ENCODE data around the gene SEMA3B.
"Not testable (repeated sequence)": the region's sequence is repeated elsewhere in the genome, so short reads cannot be mapped to it uniquely, and the experiment has no call there.

Gene SEMA3B

DNA sequence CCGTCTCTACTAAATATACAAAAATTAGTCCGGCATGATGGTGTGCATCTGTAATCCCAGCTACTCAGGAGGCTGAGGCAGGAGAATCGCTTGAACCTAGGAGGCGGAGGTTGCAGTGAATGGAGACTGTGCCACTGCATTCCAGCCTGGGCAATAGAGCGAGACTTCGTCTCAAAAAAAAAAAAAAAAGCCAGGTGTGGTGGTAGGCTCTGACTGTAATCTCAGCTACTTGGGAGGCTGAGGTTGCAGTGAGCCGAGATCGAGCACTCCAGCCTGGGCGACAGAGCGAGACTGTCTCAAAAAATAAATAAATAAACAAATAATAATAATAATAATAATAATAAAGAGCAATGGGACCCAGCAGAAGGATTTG lies 3.6 kb downstream of the SEMA3B start:
- H3K4me1 Mint-ChIP-seq = peaks cover 26% of the 10 kb centered on the region
- peaks cover 19% of the 10 kb centered on the region for H3K27me3 Mint-ChIP-seq
- not testable (repeated sequence) for H3K27ac Mint-ChIP-seq, H3K4me3 Mint-ChIP-seq, H3K9me3 Mint-ChIP-seq, H3K36me3 Mint-ChIP-seq

DNA sequence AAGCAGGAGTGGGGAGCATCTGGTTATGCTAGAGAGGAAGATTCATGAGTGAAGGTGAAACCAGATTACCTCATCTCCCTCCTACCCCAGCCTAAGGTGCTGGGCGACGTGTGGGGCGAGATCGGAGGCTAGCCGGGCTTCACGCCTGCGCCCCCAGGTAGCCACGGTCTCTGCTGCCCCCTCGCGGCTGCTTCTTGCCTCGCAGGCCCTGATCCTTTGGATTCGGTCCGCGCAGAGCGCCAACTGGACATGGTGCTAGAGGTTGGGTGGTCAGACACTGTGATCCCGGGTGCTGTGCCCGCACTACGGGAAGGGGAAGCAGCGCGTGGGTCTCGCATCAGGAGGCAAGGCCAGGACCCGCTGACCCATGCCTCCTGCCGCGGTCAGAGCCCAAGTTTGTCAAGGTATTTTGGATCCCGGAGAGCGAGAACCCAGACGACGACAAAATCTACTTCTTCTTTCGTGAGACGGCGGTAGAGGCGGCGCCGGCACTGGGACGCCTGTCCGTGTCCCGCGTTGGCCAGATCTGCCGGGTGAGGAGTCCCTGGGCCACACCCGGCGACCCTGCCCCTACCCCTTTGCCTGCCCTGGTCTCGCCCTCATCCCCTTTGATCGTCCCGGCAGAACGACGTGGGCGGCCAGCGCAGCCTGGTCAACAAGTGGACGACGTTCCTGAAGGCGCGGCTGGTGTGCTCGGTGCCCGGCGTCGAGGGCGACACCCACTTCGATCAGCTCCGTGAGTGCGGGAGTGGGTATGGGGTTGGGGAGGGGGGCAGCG lies 4.2 kb downstream of the SEMA3B start:
- Mint-ChIP-seq H3K4me1 (peaks cover 26% of the 10 kb centered on the region), H3K36me3 (no peaks in the 10 kb centered on the region), H3K27me3 (peaks cover 19% of the 10 kb centered on the region), H3K27ac (peak overlapping the region; percentile 68), H3K4me3 (peak overlapping the region; percentile 69), H3K9me3 (no peaks in the 10 kb centered on the region)

DNA sequence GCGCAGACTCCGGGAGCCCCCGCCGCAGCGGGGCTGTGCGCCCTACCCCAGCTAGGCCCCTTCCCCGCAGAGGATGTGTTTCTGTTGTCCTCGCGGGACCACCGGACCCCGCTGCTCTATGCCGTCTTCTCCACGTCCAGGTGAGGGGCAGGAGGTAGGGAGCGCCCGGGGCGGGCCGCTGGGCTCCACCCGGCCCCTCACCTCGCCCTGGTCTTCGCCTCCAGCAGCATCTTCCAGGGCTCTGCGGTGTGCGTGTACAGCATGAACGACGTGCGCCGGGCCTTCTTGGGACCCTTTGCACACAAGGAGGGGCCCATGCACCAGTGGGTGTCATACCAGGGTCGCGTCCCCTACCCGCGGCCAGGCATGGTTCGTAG lies 4.7 kb downstream of the SEMA3B start:
- H3K27ac Mint-ChIP-seq = no peak overlapping the region
- H3K9me3 Mint-ChIP-seq = no peaks in the 10 kb centered on the region
- no peaks in the 10 kb centered on the region for H3K36me3 Mint-ChIP-seq
- peaks cover 26% of the 10 kb centered on the region for H3K4me1 Mint-ChIP-seq
- H3K4me3 Mint-ChIP-seq = no peak overlapping the region
- peaks cover 19% of the 10 kb centered on the region for H3K27me3 Mint-ChIP-seq

DNA sequence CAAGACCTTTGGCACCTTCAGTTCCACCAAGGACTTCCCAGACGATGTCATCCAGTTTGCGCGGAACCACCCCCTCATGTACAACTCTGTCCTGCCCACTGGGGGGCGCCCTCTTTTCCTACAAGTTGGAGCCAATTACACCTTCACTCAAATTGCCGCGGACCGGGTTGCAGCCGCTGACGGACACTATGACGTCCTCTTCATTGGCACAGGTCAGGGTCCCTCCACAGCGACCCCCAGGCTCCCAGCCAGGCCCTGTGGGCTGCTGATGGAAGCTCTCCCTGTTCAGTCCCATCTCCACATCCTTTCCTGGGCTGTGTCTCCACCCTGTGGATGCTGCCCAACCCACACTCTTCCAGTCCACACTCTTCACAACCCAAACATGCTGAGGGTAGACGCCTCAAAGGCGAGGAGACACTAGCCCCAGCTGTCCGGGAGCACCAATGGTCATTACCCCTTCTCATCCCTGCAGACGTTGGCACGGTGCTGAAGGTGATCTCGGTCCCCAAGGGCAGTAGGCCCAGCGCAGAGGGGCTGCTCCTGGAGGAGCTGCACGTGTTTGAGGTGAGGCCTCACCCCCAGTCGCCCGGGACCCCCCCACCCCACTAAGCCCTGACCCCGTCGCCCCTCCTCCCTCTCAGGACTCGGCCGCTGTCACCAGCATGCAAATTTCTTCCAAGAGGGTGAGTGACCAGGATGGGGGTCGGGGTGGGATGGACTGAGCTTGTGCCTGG lies 5.6 kb downstream of the SEMA3B start:
- no peaks in the 10 kb centered on the region for H3K9me3 Mint-ChIP-seq
- peak overlapping the region; percentile 33 for H3K4me3 Mint-ChIP-seq
- H3K36me3 Mint-ChIP-seq = no peaks in the 10 kb centered on the region
- H3K27ac Mint-ChIP-seq = no peak overlapping the region
- H3K27me3 Mint-ChIP-seq = peaks cover 19% of the 10 kb centered on the region
- peaks cover 26% of the 10 kb centered on the region for H3K4me1 Mint-ChIP-seq

DNA sequence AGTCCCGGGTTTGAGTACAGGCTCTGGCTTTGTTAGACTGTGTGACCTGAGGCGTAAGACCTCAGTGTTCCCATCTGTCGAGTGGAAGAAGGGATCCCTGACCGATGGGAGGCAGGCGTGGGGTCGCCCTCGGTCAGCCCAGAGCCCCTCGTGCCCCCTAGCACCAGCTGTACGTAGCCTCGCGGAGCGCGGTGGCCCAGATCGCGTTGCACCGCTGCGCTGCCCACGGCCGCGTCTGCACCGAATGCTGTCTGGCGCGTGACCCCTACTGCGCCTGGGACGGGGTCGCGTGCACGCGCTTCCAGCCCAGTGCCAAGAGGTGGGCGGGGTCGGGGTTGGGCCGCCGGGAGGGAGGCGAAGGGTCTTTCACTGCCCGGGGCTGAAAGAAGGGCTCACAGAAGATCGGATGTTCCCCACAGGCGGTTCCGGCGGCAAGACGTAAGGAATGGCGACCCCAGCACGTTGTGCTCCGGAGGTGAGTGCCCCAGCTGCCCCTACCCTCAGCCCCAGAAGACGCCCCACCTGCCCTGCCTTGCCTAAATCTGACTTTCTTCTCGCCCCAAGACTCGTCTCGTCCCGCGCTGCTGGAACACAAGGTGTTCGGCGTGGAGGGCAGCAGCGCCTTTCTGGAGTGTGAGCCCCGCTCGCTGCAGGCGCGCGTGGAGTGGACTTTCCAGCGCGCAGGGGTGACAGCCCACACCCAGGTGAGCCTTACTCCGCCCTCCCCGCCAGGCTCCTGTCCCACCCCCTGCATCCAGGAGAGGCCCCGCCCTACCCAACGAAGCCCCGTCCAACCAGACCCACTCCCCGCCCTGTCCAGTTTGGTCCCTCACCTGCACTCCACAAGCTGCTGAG lies 6.4 kb downstream of the SEMA3B start:
- peaks cover 19% of the 10 kb centered on the region for H3K27me3 Mint-ChIP-seq
- H3K36me3 Mint-ChIP-seq = no peaks in the 10 kb centered on the region
- H3K27ac Mint-ChIP-seq = peak overlapping the region; percentile 30
- peaks cover 26% of the 10 kb centered on the region for H3K4me1 Mint-ChIP-seq
- no peaks in the 10 kb centered on the region for H3K9me3 Mint-ChIP-seq
- peak overlapping the region; percentile 79 for H3K4me3 Mint-ChIP-seq

DNA sequence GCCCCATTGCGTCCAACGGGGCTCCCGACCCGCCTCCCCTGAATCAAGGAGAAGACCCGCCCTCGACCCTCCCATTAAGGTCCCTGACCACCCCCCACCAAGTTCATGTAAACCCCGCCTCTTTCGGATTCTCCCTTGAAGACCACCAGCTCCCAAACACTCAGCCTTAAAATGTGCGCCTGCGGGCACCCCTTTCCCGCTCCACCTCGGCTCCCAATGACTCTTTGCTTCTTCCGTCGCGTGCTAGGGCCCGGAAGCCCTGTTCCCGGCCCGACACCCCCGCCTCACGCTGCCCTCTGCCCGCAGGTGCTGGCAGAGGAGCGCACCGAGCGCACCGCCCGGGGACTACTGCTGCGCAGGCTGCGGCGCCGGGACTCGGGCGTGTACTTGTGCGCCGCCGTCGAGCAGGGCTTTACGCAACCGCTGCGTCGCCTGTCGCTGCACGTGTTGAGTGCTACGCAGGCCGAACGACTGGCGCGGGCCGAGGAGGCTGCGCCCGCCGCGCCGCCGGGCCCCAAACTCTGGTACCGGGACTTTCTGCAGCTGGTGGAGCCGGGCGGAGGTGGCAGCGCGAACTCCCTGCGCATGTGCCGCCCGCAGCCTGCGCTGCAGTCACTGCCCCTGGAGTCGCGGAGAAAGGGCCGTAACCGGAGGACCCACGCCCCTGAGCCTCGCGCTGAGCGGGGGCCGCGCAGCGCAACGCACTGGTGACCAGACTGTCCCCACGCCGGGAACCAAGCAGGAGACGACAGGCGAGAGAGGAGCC lies 7.2 kb downstream of the SEMA3B start:
- Mint-ChIP-seq H3K4me1 (peaks cover 26% of the 10 kb centered on the region), H3K27ac (no peak overlapping the region), H3K36me3 (no peaks in the 10 kb centered on the region), H3K4me3 (peak overlapping the region; percentile 79), H3K9me3 (no peaks in the 10 kb centered on the region), H3K27me3 (peaks cover 19% of the 10 kb centered on the region)

DNA sequence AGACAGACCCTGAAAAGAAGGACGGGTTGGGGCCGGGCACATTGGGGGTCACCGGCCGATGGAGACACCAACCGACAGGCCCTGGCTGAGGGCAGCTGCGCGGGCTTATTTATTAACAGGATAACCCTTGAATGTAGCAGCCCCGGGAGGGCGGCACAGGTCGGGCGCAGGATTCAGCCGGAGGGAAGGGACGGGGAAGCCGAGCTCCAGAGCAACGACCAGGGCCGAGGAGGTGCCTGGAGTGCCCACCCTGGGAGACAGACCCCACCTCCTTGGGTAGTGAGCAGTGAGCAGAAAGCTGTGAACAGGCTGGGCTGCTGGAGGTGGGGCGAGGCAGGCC lies 7.8 kb downstream of the SEMA3B start:
- Mint-ChIP-seq H3K9me3 (no peaks in the 10 kb centered on the region), H3K36me3 (no peaks in the 10 kb centered on the region), H3K27ac (no peak overlapping the region), H3K27me3 (peaks cover 19% of the 10 kb centered on the region), H3K4me3 (no peak overlapping the region), H3K4me1 (peaks cover 26% of the 10 kb centered on the region)

DNA sequence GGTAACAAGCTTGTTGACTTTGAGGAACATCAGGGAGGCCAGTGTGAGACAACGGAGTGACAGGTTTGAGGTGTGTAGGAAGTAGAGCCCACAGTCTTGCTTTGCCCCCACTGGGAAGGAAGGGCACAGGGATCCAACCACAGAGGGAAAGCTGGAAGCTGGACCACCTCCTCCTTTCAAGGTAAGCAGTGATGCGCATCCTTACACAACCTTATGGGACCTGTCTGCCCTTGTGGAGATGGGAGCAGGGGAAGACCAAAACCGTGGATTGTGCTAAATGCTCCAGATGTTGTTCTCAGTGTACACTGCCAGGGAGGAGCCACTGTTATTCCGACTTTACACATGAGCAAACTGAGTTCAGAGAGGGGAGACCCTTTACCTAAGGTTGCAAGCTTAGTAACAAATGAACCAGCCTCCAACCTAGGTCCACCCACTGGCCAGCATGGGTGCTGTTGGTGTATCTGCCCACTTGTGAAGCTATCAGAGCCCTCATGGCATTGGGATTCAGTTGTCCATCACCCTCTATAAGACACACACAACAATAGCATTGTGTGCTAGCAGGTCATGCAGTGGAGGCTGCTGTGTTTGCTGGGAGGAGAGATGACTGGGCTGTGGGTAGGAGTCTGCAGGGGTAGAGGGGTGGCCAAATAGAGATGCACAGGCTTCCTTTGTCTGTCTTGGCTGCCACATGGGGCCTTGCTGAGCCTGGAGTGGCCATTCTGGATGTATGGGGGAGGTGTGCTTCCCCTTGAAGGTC lies 9.4 kb downstream of the SEMA3B start:
- Mint-ChIP-seq H3K9me3 (no peaks in the 10 kb centered on the region), H3K4me3 (no peak overlapping the region), H3K27me3 (peaks cover 15% of the 10 kb centered on the region), H3K4me1 (peaks cover 21% of the 10 kb centered on the region), H3K27ac (peak overlapping the region; percentile 41), H3K36me3 (no peaks in the 10 kb centered on the region)

DNA sequence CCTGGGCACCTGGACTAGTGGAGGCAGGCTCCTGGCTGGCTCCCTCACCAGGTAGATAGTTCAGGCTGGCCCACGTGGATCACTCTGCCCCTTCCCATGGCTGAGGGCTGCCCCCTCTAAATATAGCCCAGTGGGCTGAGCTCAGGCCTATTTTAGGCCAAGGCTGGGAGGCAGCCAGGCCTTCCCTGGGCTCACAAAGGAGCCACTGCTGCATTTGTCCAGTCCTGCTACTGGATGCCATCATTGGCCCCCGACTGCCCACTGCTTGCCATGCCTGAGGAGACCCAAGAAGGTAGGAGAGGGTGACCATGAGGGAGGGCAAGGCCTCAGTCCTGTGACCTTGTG lies 9.9 kb downstream of the SEMA3B start, which contains the start of gene LSMEM2:
Gene LSMEM2 (plus strand): TSS at position 208 of the 345 bp plus-strand sequence. CDS start 27 bp downstream, at position 235.
- H3K27ac Mint-ChIP-seq = peak within 1 kb of the TSS; percentile 41
- H3K4me3 Mint-ChIP-seq = no peak within 1 kb of the TSS
- peaks cover 21% of the 10 kb centered on the region for H3K4me1 Mint-ChIP-seq

DNA sequence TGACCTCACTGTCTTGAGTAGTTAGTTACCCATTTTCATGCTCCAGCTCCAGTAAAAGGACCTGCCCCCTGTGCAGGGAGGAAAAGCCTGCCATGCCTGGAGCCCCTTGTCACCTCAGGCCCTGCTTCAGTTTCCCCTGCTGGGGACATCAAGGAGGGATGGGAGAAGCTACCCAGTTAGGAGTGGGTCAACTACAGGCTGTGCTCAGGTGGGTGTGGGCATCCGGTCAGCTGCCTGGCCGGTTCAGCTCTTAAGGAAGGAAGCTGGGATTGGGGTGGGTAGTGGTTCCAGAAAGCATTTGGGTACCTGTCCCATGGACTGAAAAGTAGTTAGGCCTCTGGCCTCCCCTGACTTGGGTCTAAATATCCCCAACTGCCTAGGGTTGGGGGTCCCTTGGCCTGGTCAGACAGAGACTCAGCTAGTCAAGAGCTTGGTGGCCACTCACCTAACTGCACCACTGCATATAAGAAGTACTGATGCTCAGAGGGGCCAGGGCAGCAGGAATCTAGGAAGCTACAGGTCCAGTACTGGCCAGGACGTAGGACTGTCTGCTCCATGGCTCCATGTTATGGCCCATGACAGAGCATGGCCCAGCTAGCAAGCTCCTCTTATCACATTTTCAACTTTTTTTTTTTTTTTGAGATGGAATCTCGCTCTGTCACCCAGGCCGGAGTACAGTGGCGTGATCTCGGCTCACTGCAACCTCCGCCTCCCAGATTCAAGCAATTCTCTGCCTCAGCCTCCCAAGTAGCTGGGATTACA lies 10.5 kb downstream of the SEMA3B start:
- H3K27me3 Mint-ChIP-seq = peaks cover 10% of the 10 kb centered on the region
- H3K9me3 Mint-ChIP-seq = no peaks in the 10 kb centered on the region

More for the DNA sequence above, 9.9 kb downstream of the SEMA3B start, which contains the start of gene LSMEM2:
- Mint-ChIP-seq H3K9me3 (no peaks in the 10 kb centered on the region), H3K27me3 (peaks cover 15% of the 10 kb centered on the region), H3K36me3 (no peaks in the 10 kb centered on the region)

DNA sequence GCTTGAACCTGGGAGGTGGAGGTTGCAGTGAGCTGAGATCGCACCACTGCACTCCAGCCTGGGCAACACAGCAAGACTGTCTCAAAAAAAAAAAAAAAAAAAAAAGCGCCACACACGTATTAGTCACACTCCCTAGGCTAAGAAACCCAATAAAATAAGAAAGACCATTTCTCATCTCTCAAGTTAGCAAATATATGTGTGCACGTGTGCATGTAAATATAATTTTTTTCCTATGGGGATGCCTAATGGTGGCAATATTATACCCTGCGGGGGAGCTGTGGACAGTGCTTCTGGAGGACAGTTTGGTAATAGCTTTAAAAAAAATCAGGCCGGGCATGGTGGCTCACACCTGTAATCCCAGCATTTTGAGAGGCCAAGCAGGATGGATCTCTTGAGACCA lies 15.2 kb downstream of the SEMA3B start:
- not testable (repeated sequence) for H3K4me1 Mint-ChIP-seq, H3K27ac Mint-ChIP-seq, H3K4me3 Mint-ChIP-seq, H3K9me3 Mint-ChIP-seq, H3K36me3 Mint-ChIP-seq, H3K27me3 Mint-ChIP-seq

More for the DNA sequence above, 10.5 kb downstream of the SEMA3B start:
- Mint-ChIP-seq H3K4me3 (no peak overlapping the region), H3K4me1 (peaks cover 16% of the 10 kb centered on the region), H3K36me3 (no peaks in the 10 kb centered on the region), H3K27ac (no peak overlapping the region)

DNA sequence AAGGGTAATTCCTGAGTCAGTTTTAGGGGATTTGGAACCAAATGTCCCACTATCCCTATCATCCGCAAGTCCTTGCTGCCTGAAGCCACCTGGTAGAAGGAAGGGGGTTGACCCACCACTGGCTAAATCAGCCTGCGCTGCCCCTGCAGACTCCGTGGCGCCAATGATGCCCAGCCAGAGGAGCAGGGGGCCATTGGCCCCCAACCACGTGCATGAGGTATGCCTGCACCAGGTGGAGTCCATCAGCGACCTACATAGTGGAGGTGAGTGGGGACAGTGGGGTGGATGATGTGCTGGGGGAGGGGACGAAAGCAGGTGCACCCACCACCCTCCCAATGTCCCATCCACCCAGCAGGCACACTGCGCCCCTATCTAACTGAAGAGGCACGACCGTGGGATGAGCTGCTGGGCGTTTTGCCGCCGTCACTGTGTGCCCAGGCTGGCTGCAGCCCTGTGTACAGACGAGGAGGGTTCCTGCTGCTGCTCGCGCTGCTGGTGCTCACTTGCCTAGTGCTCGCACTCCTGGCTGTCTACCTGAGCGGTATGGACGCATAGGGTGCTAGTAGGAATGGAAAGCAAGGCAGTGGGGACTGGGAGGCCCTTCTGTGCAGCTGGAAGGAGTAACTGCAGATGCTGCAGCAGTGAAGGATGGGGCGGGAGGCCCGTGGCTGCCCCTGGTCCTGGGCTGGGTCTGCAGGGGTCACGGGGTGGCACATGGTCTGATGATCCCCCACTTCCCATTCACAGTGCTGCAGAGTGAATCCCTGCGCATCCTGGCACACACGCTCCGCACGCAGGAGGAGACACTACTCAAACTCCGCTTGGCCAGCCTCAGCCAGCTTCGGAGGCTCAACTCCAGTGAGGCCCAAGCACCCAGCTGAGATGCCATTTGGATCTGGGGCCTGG lies 17.6 kb downstream of the SEMA3B start:
- Mint-ChIP-seq H3K9me3 (no peaks in the 10 kb centered on the region), H3K36me3 (peaks cover 9% of the 10 kb centered on the region), H3K4me3 (no peak overlapping the region), H3K4me1 (peaks cover 6% of the 10 kb centered on the region), H3K27me3 (no peaks in the 10 kb centered on the region), H3K27ac (no peak overlapping the region)

DNA sequence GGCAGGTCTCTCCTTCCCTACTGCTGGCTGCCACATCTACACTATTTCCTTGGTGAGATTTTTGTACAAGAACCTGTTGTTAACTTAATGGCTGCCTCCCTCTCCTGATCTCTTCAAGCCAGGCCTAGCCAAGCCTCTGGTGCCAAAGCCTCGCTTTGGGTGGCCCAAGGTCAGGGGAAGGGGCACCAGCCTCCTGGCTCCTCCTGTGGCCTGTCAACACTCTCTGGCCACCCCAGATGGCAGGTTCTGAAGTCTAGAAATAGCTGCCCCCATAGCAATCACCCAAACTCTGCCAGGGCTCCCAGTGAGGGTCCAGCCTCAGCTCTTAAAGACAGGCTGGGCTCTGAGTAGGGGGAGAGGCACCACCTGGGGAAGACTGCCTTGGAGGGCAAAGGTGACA lies 18.3 kb downstream of the SEMA3B start:
- peak overlapping the region; percentile 46 for H3K27ac Mint-ChIP-seq
- H3K27me3 Mint-ChIP-seq = no peaks in the 10 kb centered on the region
- H3K9me3 Mint-ChIP-seq = no peaks in the 10 kb centered on the region
- peaks cover 9% of the 10 kb centered on the region for H3K36me3 Mint-ChIP-seq
- peaks cover 6% of the 10 kb centered on the region for H3K4me1 Mint-ChIP-seq
- no peak overlapping the region for H3K4me3 Mint-ChIP-seq

Measured in activated naive CD4-positive, alpha-beta T cell treated with anti-CD3 and anti-CD28 coated beads, Interleukin-2, amount 50 U/mL, for 24 hours (primary cell).